GM23338 (cell line): Measurements from ENCODE around the gene ZFPL1. TPM values are rescaled to one million over a fixed set of nuclear protein-coding genes. Genes with fewer than 3 reads are reported as not detected.

Experiments
- ATAC-seq: fragments of 200-7000 bp; cut with Tn5 transposase; 3 replicates; pipeline ENCODE4 v1.9.1; 2020
- DNase-seq: peaks from one replicate; pipeline ENCODE4 v3.0.0-alpha.2; 2015; ENCODE audit warnings: low spot score
- H2AFZ ChIP-seq: fragments of 200-600 bp; sonication (generic); 2 replicates; pipeline ENCODE4 v1.8.0; 2016; ENCODE audit warnings: antibody characterized with exemption, mild to moderate bottlenecking, moderate library complexity
- H3F3A ChIP-seq: fragments of 200-600 bp; sonication (generic); replicated peaks from 2 replicates; pipeline ENCODE4 v1.8.0; 2017; ENCODE audit warnings: antibody characterized with exemption, mixed run types, low read depth
- H3K27ac ChIP-seq: fragments of 200-600 bp; sonication (generic); 2 replicates; pipeline ENCODE4 v1.6.1; 2016; ENCODE audit warnings: low read depth
- H3K27me3 ChIP-seq: fragments of 200-600 bp; sonication (generic); 2 replicates; pipeline ENCODE4 v1.8.0; 2016; ENCODE audit warnings: mild to moderate bottlenecking, mixed run types, moderate library complexity; ENCODE audit not compliant: insufficient read depth
- H3K36me3 ChIP-seq: fragments of 200-600 bp; sonication (generic); 2 replicates; pipeline ENCODE4 v1.8.0; 2016; ENCODE audit warnings: mild to moderate bottlenecking; ENCODE audit not compliant: insufficient read depth
- H3K4me1 ChIP-seq: fragments of 200-600 bp; sonication (generic); 2 replicates; pipeline ENCODE4 v1.8.0; 2016; ENCODE audit warnings: mild to moderate bottlenecking, moderate library complexity; ENCODE audit not compliant: insufficient read depth
- H3K4me2 ChIP-seq: fragments of 200-600 bp; sonication (generic); 2 replicates; pipeline ENCODE4 v1.7.1; 2017; ENCODE audit warnings: mixed run types
- H3K4me3 ChIP-seq: fragments of 200-600 bp; sonication (generic); 2 replicates; pipeline ENCODE4 v1.6.1; 2016; ENCODE audit warnings: mixed run types
- H3K79me2 ChIP-seq: fragments of 200-600 bp; sonication (generic); replicated peaks from 2 replicates; pipeline ENCODE4 v1.8.0; 2017; ENCODE audit warnings: mild to moderate bottlenecking; ENCODE audit not compliant: insufficient read depth
- H3K9me2 ChIP-seq: fragments of 200-600 bp; sonication (generic); 2 replicates; pipeline ENCODE4 v1.8.0; 2017; ENCODE audit not compliant: insufficient read depth
- H4K20me1 ChIP-seq: fragments of 200-600 bp; sonication (generic); replicated peaks from 2 replicates; pipeline ENCODE4 v1.8.0; 2017; ENCODE audit warnings: mild to moderate bottlenecking; ENCODE audit not compliant: insufficient read depth
- H3K27ac Mint-ChIP-seq: 2 replicates; pipeline ENCODE4 v1.8.0; 2020; ENCODE audit warnings: inconsistent platforms, mild to moderate bottlenecking, moderate library complexity, mixed read lengths
- H3K27me3 Mint-ChIP-seq: 3 replicates; pipeline ENCODE4 v1.8.0; 2022; ENCODE audit warnings: low read depth, mild to moderate bottlenecking, moderate library complexity, mixed read lengths, inconsistent platforms; ENCODE audit not compliant: insufficient read depth, poor library complexity
- H3K36me3 Mint-ChIP-seq: 3 replicates; pipeline ENCODE4 v1.8.0; 2021; ENCODE audit warnings: low read depth, mild to moderate bottlenecking, inconsistent platforms, moderate library complexity, mixed read lengths
- H3K4me1 Mint-ChIP-seq: 3 replicates; pipeline ENCODE4 v1.8.0; 2020; ENCODE audit warnings: mild to moderate bottlenecking, inconsistent platforms, mixed read lengths
- H3K4me3 Mint-ChIP-seq: 3 replicates; pipeline ENCODE4 v1.8.0; 2021; ENCODE audit warnings: moderate library complexity, mild to moderate bottlenecking, inconsistent platforms, mixed read lengths
- H3K9me3 Mint-ChIP-seq: 3 replicates; pipeline ENCODE4 v1.8.0; 2020; ENCODE audit warnings: moderate library complexity, mild to moderate bottlenecking, inconsistent platforms, mixed read lengths
- CREB1 ChIP-seq: fragments of 250-450 bp; sonication (Bioruptor Pico); IDR thresholded peaks from 2 replicates; pipeline ENCODE4 v1.5.0; 2020; ENCODE audit warnings: low read depth, mild to moderate bottlenecking, moderate library complexity
- EZH2phosphoT487 ChIP-seq: fragments of 200-600 bp; sonication (generic); IDR thresholded peaks from one replicate; pipeline ENCODE4 v1.8.1; 2018; ENCODE audit warnings: antibody characterized with exemption; ENCODE audit not compliant: unreplicated experiment
- JUNB ChIP-seq: IDR thresholded peaks from one replicate; pipeline ENCODE4 v1.6.1; 2016; ENCODE audit warnings: antibody characterized with exemption; ENCODE audit not compliant: unreplicated experiment
- POLR2AphosphoS5 ChIP-seq: IDR thresholded peaks from 2 replicates; pipeline ENCODE4 v1.6.1; 2016; ENCODE audit warnings: antibody characterized with exemption, low read depth
- STAT1 ChIP-seq: IDR thresholded peaks from one replicate; pipeline ENCODE4 v1.6.1; 2016; ENCODE audit warnings: antibody characterized with exemption; ENCODE audit not compliant: unreplicated experiment
- polyA plus RNA-seq: library from polyadenylated mRNA; unstranded; fragments of >200 nt; fragmentation: Nextera tagmentation; extraction: Ambion mirVana; gene quantifications from 2 replicates; pipeline ENCODE4 v1.2.1, GENCODE V29; 2016
- total RNA-seq: library from RNA; depleted of rRNA; stranded (reverse); fragments of >200 nt; shearing (Covaris generic); gene quantifications from 2 replicates; pipeline ENCODE4 v1.2.3, GENCODE V29; 2014
- TF ChIP-seq, protein P1 (sequence below), 2 experiments: fragments of 200-600 bp in 1 of 2; sonication (generic) in 1 of 2; conservative IDR thresholded peaks; 2 replicates each; pipeline versions ENCODE4 v1.5.1 to v1.6.1; 2016 to 2017; ENCODE audit warnings: antibody characterized with exemption in 2 of 2, low read depth in 2 of 2, mild to moderate bottlenecking in 2 of 2, moderate library complexity in 1 of 2
- TF ChIP-seq, protein P2 (sequence below): IDR thresholded peaks from one replicate; pipeline ENCODE4 v1.6.1; 2018; ENCODE audit warnings: antibody characterized with exemption; ENCODE audit not compliant: unreplicated experiment
- TF ChIP-seq, protein P3 (sequence below): IDR thresholded peaks from 2 replicates; pipeline ENCODE4 v1.6.1; 2016; ENCODE audit warnings: antibody characterized with exemption

The ZFPL1 gene
- total and polyA plus RNA-seq, 2 experiments from 2014 or later: 26.3 to 26.8 TPM

DNA sequence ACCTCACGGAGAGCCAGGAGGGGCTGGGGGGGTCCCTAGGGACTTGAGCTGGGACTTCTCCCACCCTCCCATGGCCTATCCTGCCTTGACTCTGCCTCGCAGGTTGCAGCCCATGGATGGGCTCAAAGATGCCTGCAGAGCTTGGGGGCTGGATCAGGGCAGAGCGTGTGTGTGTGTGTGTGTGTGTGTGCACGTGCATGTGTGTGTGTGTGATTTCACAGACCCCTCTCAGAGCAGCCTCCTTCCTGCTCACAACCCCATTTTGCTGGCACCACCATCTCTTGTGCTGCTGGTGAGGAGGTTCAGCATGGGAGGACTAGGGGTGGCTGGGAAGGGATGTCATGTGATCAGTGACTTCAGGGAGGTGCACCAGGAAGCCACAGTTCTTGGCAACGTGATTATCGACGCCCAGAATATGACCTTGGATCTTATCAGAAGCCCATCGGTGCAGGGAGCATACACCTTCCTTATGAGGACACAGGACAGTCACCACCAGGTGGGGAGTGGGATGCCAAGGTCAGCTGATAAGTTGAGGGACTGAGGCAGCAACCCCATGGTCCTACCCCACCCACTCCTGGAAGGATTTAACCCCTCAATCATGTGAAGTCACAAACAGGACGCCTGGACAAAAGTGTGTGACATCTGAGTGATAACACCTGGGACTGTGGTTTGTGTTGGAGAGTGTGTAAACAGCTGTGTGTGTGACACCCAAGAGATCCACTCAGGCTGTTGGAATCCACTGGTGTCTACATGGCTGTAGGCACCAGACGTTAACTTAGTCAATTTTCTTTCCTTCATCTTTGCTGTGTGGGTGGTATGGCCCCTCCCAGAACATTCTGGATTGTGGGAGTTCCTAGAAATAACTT, 23.8 kb upstream of the ZFPL1 start (continued):
- TF ChIP-seq, protein P1, sequence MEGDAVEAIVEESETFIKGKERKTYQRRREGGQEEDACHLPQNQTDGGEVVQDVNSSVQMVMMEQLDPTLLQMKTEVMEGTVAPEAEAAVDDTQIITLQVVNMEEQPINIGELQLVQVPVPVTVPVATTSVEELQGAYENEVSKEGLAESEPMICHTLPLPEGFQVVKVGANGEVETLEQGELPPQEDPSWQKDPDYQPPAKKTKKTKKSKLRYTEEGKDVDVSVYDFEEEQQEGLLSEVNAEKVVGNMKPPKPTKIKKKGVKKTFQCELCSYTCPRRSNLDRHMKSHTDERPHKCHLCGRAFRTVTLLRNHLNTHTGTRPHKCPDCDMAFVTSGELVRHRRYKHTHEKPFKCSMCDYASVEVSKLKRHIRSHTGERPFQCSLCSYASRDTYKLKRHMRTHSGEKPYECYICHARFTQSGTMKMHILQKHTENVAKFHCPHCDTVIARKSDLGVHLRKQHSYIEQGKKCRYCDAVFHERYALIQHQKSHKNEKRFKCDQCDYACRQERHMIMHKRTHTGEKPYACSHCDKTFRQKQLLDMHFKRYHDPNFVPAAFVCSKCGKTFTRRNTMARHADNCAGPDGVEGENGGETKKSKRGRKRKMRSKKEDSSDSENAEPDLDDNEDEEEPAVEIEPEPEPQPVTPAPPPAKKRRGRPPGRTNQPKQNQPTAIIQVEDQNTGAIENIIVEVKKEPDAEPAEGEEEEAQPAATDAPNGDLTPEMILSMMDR (conservative IDR thresholded peaks at IDR 0.05; ENCODE audit: low read depth in 2 of 2): no peak
- TF ChIP-seq STAT1: no peak
- no peak for TF ChIP-seq JUNB
- TF ChIP-seq EZH2phosphoT487: no peak

DNA sequence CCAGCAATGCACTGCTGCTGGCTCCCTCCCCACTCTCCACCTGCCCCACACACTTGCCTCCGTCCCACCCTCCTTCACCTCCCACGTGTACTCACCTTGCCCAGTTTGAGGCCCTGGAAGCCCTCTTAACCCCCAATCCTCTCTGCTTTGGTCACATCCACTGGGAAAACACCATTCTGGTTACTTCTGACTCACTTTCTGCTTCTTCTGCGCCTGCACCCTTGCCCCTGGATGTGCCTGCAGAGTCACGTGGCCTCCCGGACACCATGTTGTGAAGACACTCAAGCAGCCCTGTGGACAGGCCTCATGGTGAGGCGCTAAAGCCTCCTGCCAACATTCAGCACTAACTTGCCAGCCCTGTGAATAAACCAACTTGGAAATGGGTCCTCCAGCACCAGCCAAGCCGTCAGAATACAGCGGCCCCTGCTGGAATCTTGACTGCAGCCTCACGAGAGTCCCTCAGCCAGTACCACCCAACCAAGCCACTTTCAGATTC, 23.1 kb upstream of the ZFPL1 start:
- Histone ChIP-seq H4K20me1 (no peaks in the 10 kb centered on the region), H3K4me3 (no peak overlapping the region), H3K27me3 (no peaks in the 10 kb centered on the region), H3K27ac (no peak overlapping the region), H2AFZ (no peak overlapping the region), H3F3A (no peaks in the 10 kb centered on the region), H3K4me2 (no peak overlapping the region), H3K79me2 (no peaks in the 10 kb centered on the region), H3K36me3 (no peaks in the 10 kb centered on the region), H3K4me1 (no peaks in the 10 kb centered on the region), H3K9me2 (no peaks in the 10 kb centered on the region)
- peak; percentile 75 for DNase-seq
- Mint-ChIP-seq H3K4me1 (peaks cover 9% of the 10 kb centered on the region), H3K27ac (no peak overlapping the region), H3K4me3 (no peak overlapping the region), H3K36me3 (no peaks in the 10 kb centered on the region), H3K9me3 (no peaks in the 10 kb centered on the region), H3K27me3 (peaks cover 9% of the 10 kb centered on the region)
- TF ChIP-seq, protein P2, sequence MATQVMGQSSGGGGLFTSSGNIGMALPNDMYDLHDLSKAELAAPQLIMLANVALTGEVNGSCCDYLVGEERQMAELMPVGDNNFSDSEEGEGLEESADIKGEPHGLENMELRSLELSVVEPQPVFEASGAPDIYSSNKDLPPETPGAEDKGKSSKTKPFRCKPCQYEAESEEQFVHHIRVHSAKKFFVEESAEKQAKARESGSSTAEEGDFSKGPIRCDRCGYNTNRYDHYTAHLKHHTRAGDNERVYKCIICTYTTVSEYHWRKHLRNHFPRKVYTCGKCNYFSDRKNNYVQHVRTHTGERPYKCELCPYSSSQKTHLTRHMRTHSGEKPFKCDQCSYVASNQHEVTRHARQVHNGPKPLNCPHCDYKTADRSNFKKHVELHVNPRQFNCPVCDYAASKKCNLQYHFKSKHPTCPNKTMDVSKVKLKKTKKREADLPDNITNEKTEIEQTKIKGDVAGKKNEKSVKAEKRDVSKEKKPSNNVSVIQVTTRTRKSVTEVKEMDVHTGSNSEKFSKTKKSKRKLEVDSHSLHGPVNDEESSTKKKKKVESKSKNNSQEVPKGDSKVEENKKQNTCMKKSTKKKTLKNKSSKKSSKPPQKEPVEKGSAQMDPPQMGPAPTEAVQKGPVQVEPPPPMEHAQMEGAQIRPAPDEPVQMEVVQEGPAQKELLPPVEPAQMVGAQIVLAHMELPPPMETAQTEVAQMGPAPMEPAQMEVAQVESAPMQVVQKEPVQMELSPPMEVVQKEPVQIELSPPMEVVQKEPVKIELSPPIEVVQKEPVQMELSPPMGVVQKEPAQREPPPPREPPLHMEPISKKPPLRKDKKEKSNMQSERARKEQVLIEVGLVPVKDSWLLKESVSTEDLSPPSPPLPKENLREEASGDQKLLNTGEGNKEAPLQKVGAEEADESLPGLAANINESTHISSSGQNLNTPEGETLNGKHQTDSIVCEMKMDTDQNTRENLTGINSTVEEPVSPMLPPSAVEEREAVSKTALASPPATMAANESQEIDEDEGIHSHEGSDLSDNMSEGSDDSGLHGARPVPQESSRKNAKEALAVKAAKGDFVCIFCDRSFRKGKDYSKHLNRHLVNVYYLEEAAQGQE: no peak
- TF ChIP-seq EZH2phosphoT487 (no peak), CREB1 (no peak), POLR2AphosphoS5 (no peak)
- TF ChIP-seq, protein P1 (conservative IDR thresholded peaks at IDR 0.05; ENCODE audit: low read depth in 2 of 2): peak; percentile 66 to 82
- TF ChIP-seq, protein P3, sequence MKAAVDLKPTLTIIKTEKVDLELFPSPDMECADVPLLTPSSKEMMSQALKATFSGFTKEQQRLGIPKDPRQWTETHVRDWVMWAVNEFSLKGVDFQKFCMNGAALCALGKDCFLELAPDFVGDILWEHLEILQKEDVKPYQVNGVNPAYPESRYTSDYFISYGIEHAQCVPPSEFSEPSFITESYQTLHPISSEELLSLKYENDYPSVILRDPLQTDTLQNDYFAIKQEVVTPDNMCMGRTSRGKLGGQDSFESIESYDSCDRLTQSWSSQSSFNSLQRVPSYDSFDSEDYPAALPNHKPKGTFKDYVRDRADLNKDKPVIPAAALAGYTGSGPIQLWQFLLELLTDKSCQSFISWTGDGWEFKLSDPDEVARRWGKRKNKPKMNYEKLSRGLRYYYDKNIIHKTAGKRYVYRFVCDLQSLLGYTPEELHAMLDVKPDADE: no peak
- peak; percentile 88 for ATAC-seq
